ENCODE data around the gene SACM1L.
"Not testable (repeated sequence)": the region's sequence is repeated elsewhere in the genome, so short reads cannot be mapped to it uniquely, and the experiment has no call there.

Gene SACM1L

DNA sequence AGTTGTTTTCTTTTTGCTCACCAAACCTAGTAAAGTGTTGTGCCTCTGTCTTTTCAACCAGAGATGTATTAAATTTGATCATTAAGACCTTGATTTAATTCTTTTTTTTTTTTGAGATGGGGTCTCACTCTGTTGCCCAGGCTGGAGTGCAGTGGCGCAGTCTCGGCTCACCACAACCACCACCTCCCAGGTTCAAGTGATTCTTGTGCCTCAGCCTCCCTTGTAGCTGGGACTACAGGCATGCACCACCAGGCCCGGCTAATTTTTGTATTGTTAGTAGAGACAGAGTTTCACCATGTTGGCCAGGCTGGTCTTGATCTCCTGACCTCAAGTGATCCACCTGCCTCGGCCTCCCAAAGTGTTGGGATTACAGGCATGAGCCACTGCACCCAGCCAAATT is 6.0 kb downstream of the SACM1L start:
- DNase-seq (ENCODE audit: low read depth) = not testable (repeated sequence)

DNA sequence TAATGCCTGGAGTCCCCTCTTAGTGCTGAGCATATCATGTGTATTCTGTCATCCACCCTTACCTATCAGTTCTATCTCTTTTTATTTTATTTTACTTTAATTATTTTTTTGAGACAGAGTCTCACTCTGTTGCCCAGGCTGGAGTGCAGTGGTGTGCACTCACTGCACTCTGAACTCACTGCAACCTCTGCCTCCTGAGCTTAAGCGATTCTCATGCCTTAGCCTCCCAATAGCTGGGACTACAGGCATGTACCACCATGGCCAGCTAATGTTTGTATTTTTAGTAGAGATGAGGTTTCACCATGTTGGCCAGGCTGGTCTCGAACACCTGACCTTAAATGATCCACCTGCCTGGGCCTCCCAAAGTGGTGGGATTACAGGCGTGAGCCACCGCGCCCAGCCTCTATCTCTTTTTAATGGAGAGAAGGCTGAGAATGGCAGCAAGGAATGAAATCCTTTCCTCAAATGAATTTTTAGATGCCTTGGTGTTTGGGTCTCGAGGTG is 11.4 kb downstream of the SACM1L start:
- DNase-seq (ENCODE audit: low read depth) = no peak

DNA sequence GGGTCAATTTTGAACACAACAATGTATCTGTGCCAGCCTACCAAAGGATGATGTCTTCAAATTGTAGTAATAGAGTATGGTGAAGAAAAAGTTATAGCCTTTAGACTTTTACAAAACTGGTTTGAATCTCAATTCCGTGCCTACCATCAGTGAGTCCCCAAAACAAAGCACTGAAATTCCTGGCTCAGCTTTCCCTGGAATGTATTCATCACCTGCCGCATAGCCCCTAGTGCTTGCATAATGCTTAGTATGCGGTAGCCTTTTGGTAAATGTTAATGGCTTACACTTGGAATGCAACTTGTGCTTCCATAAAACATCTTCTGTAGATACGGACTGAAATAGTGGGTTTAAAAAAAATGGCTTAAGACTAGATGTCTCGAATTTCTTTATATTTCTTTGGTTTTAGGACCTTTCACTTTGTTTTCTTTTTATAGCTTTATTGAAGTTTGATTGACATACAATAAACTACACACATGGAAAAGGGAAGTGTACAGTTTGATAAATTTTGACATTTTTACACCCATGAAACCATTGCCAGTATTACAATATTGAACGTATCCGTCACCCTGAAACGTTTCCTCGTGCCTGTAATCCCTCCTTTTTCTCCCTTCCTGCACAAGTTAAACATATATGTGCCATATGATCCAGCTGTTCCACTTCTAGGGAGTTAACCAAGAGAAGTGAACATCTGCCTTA is 12.1 kb downstream of the SACM1L start:
- DNase-seq (ENCODE audit: low read depth) = no peak

DNA sequence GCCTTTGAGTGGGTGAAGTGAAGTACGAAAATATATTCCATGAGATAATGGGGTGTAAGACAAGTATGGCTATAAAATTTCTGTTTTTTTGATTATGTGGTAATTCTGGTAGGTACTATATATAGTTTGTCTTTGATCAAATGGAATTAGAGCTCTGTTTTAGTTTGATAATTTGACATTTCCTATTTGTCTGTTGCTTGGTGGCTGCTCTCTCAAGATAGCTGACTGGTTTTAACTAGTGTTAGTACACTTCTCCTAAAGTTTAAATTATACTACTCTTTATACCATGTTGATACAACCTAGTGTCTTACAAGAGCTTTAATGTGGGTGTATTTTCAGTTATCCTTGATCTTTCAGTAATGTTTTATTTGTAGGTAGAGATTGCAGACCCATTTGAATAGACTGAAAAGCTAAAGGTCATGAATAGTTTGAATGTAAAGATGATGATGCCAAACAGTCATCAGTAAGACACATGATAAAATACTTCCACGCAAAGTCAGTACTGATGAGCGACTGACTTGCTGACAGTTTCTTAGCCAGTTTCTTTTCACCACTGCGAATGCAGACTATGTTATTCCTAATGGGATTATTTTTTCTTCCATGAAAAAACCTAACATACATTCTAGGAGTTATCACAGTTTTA is 15.2 kb downstream of the SACM1L start:
- DNase-seq (ENCODE audit: low read depth) = no peak

DNA sequence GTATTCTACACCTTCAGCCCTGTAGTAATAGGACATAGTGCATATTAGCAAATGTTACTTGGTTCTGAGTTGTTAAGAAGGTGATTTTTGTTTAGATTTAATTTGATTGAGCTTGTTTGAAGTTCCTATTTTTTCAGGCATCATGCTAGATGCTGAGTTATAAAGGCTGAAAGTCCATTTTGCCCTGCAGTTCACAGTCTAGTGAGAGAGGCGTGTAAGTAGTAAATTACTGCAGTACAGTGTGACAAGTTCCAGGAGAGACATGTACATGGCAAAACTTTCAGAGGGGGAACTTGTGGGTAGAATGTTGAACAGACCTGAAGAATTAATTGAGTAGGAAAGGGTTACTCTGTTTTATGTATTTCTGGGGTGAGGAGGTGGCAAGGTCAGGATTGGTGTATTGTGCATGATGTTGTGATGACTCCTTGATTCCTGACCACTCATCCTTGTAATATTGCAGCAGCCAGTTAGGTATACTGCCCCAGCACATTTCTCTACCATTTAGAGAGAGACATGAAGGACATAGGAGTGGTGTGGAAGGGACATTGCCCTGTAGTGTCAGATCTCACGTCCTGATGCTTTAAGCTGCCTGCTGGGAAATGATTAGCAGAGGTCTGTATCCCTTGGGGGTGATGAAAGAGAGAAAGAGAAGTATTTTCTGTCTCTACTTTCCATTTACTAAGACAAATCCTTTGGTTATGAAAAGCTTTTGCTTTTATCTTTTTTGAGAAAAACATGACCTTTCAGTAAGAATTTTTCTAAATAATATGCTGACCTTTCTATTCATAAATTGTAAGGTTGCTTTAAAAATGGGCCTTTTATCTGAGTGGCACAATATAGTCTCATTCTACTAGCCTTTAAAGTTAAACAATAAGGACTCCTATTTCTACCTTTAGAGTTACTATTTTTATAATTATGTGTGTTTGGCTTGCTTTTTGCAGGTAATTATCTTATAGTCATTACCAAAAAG is 16.9 kb downstream of the SACM1L start:
- no peak for DNase-seq (ENCODE audit: low read depth)

DNA sequence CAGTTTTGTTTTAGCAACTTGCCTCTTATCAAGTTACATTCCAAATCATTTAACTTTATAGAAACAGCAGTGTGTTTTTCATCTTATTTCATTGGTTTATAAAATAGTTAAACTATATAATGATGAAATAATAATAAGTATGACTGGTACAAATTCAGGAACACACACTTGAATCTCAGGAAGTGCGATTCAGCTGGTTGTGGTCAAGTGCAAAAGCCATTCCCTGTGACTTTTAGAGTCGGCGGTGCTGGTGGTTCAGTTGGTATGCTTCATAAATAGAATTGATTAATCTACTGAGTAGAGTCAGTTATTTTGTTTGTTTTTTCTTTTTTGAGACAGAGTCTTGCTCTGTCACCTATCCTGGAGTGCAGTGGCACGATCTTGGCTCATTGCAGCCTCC is 22.7 kb downstream of the SACM1L start:
- no peak for DNase-seq (ENCODE audit: low read depth)

DNA sequence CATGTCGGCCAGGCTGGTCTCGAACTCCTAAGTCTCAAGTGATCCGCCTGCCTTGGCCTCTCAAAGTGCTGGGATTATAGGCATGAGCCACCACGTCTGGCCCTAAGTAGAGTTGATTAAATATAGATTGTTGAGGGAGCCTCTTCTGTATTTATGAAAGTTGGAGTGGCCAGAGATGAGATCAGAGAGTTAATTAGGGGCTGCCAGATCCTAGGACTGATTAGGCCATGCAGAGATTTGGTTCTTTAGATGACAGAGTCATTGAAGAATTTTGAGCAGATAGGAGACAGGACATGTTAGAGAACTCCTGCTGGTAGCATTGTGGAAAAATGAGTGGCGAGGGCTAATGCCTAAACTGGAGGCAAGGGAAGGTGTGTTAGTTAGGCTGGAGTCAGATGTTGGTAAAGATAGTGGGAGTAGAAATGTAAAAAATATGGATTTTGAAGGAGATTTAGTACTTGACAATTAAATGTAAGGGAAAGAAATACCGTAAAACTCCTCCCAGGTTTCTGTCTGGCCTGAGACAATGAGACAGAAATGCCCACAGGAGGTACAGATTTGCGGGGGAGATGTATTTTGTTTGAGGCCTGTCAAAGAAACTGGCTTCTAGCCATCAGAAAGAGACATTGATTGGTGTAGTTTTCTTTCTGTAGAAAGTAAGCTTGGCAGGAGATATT is 23.4 kb downstream of the SACM1L start:
- DNase-seq (ENCODE audit: low read depth) = no peak

DNA sequence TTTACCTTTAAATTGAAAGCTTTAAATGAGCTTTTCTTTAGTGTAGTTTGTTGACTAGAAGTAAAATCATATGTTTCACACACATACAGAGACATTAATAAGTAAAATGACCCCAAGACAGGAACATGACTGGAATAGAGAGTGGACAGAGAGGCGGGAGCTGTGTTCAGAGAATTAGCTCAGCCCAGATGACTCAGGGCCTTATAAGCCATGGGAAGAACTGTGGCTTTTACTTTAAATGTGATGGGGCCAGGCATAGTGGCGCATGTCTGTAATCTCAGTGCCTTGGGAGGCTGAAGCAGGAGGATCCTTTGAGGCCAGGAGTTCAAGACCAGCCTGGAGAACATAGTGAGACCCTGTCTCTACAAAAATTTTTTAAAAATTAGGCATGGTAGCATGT is 26.7 kb downstream of the SACM1L start:
- no peak for DNase-seq (ENCODE audit: low read depth)

DNA sequence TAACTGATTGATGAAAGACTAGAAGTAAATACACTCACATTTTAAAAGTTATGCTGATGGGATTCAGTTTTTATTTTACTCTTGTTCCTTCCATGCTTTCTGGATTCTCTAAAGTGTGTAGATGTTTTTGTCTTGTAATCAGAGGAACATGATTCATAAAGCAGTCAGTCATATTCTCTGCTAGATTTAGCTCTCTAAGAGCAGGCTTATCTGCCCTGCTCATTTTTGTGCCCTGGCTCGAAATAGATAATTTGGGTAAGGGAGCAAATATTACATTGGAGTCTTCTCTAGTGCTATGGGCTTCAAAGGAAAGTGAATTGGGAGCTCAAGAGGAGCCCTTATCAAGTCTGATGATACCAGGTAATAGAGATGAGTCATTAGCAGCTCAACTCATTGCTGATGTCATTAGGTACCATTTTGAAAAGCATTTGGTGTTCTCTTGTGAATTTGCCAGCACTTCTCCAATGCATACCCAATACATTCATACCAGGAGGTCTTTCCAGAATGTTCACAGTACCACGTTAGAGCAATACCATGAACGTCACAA is 27.7 kb downstream of the SACM1L start:
- no peak for DNase-seq (ENCODE audit: low read depth)

DNA sequence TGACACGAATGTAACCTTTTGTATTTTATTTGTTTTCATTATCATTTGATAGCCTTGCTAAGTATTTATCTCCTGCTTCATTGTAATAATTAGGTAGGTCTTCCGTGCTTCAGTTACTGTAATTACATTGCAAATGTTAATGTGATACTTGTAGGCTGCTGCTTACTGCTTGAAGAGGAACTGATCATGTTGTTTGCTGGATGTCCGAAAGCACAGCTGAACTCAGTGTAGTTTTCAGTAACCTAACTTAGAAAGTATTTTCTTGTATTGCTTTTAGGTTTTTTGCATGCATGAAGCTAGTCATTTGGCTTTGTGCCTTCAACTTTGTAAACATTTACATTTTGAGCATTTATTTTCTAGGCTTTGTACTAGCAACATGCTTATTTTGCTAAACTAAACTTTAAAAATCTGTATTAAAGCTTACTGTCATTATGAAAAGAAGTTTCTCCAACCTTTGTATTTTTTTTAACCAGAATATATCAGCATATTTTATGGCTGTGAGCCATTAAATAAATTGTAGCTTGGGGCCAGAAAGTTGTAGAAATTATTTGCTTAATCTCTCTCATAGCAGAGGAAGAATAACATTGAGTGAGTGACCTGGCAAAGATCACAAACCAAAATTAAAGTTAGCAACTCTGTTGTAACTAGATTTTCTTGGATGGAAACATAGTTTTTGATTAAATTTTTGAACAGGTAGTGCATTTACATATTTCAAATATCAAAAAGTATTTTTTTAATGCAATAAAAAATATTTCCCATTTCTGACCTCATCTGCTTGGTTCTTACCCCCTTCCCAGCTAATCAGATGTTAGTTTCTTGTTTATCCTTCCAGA is 30.7 kb downstream of the SACM1L start:
- no peak for DNase-seq (ENCODE audit: low read depth)

DNA sequence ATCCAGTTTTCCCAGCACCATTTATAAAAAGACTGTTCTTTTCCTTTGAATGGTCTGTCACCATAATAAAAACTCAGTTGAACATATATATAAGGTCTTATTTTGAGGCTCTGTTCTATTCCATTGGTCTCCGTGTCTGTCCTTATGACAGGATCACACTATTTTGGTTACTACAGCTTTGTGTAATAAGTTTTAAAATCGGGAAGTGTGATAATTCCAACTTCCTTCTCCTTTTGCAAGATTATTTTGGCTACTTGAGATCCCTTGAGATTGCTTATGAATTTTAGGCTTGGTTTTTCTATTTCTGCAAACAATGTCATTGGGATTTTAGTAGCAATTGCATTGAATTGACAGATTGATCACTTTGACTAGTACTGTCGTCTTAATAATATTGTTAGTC is 35.7 kb downstream of the SACM1L start:
- DNase-seq (ENCODE audit: low read depth) = no peak

DNA sequence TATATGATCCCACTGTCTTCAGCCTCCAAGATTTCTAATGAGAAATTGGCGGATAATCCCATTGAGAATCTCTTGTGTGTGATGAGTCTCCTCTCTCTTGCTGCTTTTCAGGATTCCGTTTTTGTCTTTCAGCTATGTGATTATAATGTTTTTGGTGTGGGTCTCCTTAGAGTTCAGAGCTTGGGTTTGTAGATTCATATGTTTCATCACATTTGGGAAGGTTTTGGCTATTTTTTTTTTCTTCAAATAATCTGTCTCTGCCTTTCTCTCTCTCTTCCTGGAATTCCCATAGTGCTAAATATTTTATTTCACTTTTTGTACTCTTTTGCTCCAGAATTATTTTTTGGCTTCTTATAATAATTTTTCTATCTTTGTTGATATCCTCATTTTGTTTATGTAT is 40.4 kb downstream of the SACM1L start:
- no peak for DNase-seq (ENCODE audit: low read depth)

DNA sequence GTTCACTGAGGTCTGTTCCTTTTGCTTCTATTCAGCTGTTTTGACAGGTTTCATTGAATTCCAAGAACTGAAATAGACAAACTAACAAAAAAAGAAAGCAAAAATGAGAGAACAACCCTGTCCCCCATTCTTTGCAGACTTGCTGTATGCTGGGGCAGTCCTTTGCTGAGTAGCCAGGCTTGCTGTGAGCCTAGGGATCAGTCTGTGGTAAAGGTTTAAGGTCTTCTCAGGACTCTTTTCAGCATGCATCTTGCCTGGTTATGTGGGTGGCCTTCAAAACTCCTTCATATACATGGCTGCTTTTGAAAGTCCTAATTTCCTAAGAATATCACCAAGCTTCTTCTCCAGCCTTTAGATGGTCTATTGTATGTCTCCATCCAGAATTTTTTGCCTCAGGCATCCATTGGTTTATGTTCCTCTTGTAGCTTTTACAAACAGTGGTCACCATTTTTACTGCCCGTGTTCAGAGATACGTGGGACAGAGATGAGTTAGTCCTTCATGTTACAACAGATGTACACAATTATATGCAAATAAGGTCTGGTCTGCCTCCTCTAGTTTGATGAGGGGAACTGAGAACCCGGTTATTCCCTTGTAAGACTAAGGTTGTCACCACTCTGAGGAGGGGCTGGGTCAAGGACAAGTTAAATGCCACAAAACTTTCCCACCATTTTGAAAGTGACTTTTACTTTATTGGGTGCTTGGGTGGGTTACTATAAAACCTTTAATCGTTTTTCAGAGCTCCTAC is 41.4 kb downstream of the SACM1L start:
- no peak for DNase-seq (ENCODE audit: low read depth)

DNA sequence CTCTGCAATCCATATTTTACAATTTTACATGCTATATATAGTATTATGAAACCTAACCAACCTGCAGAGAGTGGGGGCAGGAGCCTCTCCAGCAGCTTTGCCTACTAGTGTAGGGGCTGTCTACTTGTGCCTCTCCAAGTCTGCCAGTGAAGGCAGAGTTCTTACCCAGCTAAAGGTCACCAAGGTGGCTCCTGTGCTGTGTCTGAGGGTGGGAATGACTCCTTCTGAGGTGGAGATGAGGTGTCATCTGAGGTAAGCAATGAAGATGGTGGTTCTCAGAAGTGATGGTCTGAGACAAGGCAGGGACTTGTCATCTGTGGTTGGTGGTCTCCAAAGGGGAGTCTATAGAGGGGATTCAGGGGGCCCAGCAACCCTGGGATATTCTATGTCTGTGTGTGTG is 47.5 kb downstream of the SACM1L start:
- no peak for DNase-seq (ENCODE audit: low read depth)

DNA sequence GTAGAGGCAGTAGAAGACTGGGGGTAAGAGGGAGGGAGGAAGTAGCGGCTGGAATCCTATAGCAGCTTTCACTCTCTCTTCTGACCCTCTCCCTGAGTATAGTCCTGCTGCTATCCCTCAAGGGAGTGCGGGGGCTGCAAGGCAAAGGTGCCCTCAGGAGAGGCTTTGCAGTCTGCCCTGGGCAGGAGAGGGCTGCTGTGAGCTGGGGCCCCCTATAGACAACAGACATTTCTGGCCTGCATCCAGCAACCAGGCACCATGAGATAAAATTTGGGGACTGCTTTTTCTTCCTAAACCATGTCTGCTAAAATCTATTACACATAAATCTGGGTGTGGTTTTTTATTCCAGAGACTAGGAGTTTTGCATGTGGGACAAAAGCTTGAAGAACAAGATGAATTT is 48.0 kb downstream of the SACM1L start:
- DNase-seq (ENCODE audit: low read depth) = no peak

DNA sequence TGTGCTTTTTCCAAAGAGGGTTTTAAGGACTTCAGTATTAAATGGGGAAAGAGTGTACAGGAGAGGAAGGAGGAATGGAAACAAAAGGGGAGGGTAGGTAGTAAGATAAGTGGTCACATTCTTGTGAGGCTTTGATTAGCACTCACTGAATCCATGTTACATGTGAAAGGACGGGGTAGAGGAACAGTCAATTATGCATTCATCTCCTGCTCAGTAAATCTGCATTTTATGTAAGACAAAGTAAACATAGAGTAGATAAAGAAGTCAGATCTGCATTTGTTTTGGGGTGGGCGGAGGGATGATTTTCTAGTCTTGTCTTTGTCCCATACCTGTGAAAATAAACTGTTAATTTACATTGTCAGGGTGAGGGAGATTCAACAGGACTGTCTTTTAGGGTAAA is 50.8 kb downstream of the SACM1L start:
- DNase-seq (ENCODE audit: low read depth) = no peak

DNA sequence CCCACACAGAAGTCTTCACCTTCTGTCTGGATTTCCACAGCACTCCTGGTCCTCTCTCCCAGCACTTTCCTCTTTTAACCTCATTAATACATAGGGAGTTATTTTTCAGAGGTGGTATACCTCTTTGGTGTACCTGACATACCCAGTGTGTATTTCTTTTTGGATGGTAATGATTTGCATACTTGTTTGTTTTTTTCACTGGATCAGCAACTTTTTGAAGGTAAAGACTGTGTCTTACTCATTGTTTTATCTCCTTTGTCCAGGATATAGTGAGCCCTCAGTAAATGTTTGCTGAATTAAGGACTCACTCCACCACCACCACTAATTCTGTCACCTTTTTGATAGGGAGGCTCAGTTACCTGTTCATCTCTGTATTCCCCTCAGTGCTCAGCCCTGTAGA is 52.1 kb downstream of the SACM1L start:
- no peak for DNase-seq (ENCODE audit: low read depth)

DNA sequence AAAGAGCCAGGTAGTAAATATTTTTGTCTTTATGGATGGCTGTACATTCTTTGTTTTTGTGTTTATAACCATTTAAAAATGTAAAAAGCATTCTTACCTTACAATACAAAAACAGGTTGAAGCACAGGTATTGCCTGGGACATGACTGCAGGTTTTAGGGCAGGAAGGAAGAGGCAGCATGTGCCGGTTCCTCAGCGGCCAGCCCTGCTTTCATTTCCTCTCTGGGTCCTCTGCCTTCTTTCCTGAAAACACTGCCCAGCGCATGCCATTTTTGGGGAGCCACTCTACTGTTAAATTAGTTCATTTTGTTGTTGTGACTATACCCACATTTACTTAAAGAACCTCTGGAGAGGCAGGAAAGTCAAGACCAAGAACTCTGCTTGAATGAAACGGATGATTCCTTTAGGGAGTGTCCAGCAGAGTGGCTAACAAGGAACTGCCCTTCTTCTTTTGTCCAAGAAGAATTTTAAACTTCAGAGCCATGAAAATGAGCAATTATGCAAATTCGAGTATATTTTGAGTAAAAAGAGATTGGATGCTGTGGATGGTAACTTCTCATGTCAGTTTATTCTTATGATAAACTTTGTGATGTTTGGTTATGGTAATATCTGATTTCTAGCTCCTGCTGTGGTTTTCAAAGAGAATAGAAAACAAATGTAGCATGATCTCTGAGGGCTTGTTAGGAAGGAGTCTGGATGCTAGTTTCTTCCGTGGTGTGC is 52.7 kb downstream of the SACM1L start:
- DNase-seq (ENCODE audit: low read depth) = no peak

DNA sequence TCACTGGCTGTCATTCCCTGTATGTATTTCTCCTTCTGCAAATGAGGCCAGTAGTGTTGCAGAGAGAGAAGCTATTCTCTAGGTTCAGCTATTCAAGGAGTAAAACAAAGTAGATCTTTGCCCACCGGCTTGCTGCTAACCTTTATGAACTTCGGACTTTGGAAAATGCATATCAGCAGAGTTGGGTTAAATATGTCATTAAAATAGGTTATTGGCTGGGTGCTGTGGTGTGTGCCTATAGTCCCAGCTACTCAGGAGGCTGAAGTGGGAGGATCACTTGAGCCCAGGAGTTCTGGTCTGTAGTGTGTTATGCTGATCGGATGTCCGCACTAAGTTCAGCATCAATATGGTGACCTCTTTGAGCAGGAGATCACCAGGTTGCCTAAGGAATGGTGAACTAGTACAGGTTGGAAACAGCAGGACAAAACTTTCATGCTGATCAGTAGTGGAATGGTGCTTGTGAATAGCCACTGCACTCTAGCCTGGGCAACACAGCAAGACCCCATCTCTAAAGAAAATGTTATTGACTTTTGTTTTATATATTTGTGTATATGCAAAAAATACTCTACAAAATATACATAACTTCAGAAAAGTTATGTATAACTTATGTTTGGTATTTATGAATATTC is 53.4 kb downstream of the SACM1L start:
- no peak for DNase-seq (ENCODE audit: low read depth)

Data from stimulated activated CD8-positive, alpha-beta memory T cell treated with anti-CD3 and anti-CD28 coated beads, Interleukin-15, amount 100 ng/mL, for 1 hour (primary cell).